Kasumi-1 (cell line): ENCODE measurements around the gene HMGCR.

ENCODE experiments used
- DNase-seq, 2 experiments: peaks; one replicate each; lab custom pipeline; 2025; lab: John Stamatoyannopoulos, UW

Gene HMGCR

GRCh38 chr5:75340714-75341478 lies 3.9 kb downstream of the HMGCR start:
- DNase-seq: no peak

- no peak for DNase-seq
Measured at GRCh38 chr5:75341934-75342333, 4.9 kb downstream of the HMGCR start.

GRCh38 chr5:75342836-75343235 lies 5.8 kb downstream of the HMGCR start:
- DNase-seq: no peak

- no peak for DNase-seq
Measured at GRCh38 chr5:75348241-75348640, 11.2 kb downstream of the HMGCR start.

- no peak for DNase-seq
Measured at GRCh38 chr5:75349663-75350062, 12.6 kb downstream of the HMGCR start.

- DNase-seq: no peak
Measured at GRCh38 chr5:75351139-75351926, 14.3 kb downstream of the HMGCR start.

- DNase-seq: no peak
Measured at GRCh38 chr5:75355236-75355635, 18.2 kb downstream of the HMGCR start.

- no peak for DNase-seq
Measured at GRCh38 chr5:75356719-75357118, 19.7 kb downstream of the HMGCR start.

- DNase-seq: no peak
Measured at GRCh38 chr5:75358117-75358516, 21.1 kb downstream of the HMGCR start.

GRCh38 chr5:75361310-75361709 lies 24.3 kb downstream of the HMGCR start:
- no peak for DNase-seq

GRCh38 chr5:75362474-75362975 lies 25.5 kb downstream of the HMGCR start:
- no peak for DNase-seq

- DNase-seq: no peak
Measured at GRCh38 chr5:75363111-75363510, 26.1 kb downstream of the HMGCR start.

GRCh38 chr5:75363726-75364495 lies 26.9 kb downstream of the HMGCR start:
- no peak for DNase-seq

GRCh38 chr5:75364571-75365280 lies 27.7 kb downstream of the HMGCR start:
- no peak for DNase-seq

- no peak for DNase-seq
Measured at GRCh38 chr5:75365740-75366139, 28.7 kb downstream of the HMGCR start.

- DNase-seq: no peak
Measured at GRCh38 chr5:75366787-75367186, 29.8 kb downstream of the HMGCR start.

GRCh38 chr5:75367401-75367800 lies 30.4 kb downstream of the HMGCR start:
- DNase-seq: no peak

- no peak for DNase-seq
Measured at GRCh38 chr5:75368391-75368790, 31.4 kb downstream of the HMGCR start.

- no peak for DNase-seq
Measured at GRCh38 chr5:75373862-75374261, 36.8 kb downstream of the HMGCR start.

- no peak for DNase-seq
Measured at GRCh38 chr5:75374394-75374814, 37.4 kb downstream of the HMGCR start.

- no peak for DNase-seq
Measured at GRCh38 chr5:75375414-75375813, 38.4 kb downstream of the HMGCR start.

GRCh38 chr5:75380099-75380498 lies 43.1 kb downstream of the HMGCR start:
- no peak for DNase-seq
